Peyer's patch (tissue), 4 donors: ENCODE measurements around the gene ART3.
"Not testable (repeated sequence)": the region's sequence is repeated elsewhere in the genome, so short reads cannot be mapped to it uniquely, and the experiment has no call there.

ENCODE experiments used
- POLR2A ChIP-seq, 2 donors: fragments of 450-650 bp; IDR thresholded peaks; one replicate each; pipeline ENCODE4 v1.5.1; 2017; ENCODE audit warnings: antibody characterized with exemption in 2 of 2, mild to moderate bottlenecking in 2 of 2, moderate library complexity in 2 of 2
- TF ChIP-seq, protein P1 (sequence below), 6 experiments: fragments of 450-650 bp in 4 of 6; fragments of 200-600 bp in 2 of 6; sonication (generic) in 1 of 6; IDR thresholded peaks; one replicate each; pipeline ENCODE4 v1.5.1; 2017 to 2019; ENCODE audit warnings: antibody characterized with exemption in 6 of 6, mild to moderate bottlenecking in 3 of 6, moderate library complexity in 1 of 6

DNA sequence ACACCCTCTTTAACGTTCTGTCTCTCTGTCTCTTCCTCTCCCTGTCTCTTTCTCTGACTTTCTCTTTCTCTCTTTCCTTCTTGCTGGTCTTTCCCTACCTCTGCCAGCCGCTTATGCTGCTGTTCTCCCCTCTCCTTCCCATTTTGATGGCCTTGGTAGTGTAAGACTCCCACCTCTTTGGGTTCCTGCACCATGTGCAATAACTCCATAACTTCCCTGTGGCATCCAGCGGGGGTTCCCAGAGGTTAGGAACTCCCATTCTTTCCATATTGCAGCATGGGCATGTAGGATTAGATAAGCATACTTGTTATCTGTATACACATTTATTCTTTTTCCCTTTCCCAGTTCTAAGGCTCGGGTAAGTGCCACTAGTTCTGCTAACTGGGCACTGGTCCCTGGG, 29.8 kb upstream of the ART3 start:
- TF ChIP-seq, protein P1, sequence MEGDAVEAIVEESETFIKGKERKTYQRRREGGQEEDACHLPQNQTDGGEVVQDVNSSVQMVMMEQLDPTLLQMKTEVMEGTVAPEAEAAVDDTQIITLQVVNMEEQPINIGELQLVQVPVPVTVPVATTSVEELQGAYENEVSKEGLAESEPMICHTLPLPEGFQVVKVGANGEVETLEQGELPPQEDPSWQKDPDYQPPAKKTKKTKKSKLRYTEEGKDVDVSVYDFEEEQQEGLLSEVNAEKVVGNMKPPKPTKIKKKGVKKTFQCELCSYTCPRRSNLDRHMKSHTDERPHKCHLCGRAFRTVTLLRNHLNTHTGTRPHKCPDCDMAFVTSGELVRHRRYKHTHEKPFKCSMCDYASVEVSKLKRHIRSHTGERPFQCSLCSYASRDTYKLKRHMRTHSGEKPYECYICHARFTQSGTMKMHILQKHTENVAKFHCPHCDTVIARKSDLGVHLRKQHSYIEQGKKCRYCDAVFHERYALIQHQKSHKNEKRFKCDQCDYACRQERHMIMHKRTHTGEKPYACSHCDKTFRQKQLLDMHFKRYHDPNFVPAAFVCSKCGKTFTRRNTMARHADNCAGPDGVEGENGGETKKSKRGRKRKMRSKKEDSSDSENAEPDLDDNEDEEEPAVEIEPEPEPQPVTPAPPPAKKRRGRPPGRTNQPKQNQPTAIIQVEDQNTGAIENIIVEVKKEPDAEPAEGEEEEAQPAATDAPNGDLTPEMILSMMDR (IDR thresholded peaks at IDR 0.05): not testable (repeated sequence)
- not testable (repeated sequence) for TF ChIP-seq POLR2A (IDR thresholded peaks at IDR 0.05)
